H1 (cell line): ENCODE results near the gene NMD3. TPM values are rescaled to one million over a fixed set of nuclear protein-coding genes. Genes with fewer than 3 reads are reported as not detected.
A peak's percentile ranks its signal among the peaks of the same experiment; 100 is the strongest.

Experiments
- RAD21 ChIP-seq, 2 experiments: IDR thresholded peaks in 1 of 2; conservative IDR thresholded peaks in 1 of 2; 2 replicates each; pipeline ENCODE4 v1.6.1; 2011; ENCODE audit warnings: low read depth in 2 of 2, low read length in 2 of 2, improper control_type of control experiment in 1 of 2, inconsistent platforms in 1 of 2, mild to moderate bottlenecking in 1 of 2, moderate library complexity in 1 of 2
- TCF12 ChIP-seq: IDR thresholded peaks from 2 replicates; pipeline ENCODE4 v1.6.1; 2011; ENCODE audit warnings: low read depth, mild to moderate bottlenecking, low read length
- polyA plus RNA-seq, 7 experiments: library from polyadenylated mRNA; depleted of rRNA in 3 of 7; stranded (reverse) in 5 of 7; unstranded in 2 of 7; fragments of >200 nt in 5 of 7; fragments of 200-250 nt in 2 of 7; gene quantifications; 1 replicate in 5 of 7; 2 replicates in 1 of 7; 4 replicates in 1 of 7; pipeline versions ENCODE4 v1.2.1 to v1.2.3, GENCODE V29; 2011 to 2013; ENCODE audit warnings: missing spikeins in 2 of 7, mixed read lengths in 2 of 7
- total RNA-seq: library from RNA; stranded (reverse); fragmentation: NEBNext Ultra II Directional; extraction: Animal tissue kit (Norgen Biotek cat#: 25700); gene quantifications from 2 replicates; pipeline ENCODE4 v1.2.1, GENCODE V29; 2021
- TF ChIP-seq, protein P1 (sequence below), 3 experiments: IDR thresholded peaks; 1 replicate in 2 of 3; 2 replicates in 1 of 3; pipeline versions ENCODE4 v1.5.1 to v1.6.1; 2011; ENCODE audit warnings: low read length in 3 of 3, mild to moderate bottlenecking in 3 of 3, inconsistent platforms in 2 of 3, low read depth in 1 of 3, moderate library complexity in 1 of 3; ENCODE audit not compliant: insufficient read depth in 1 of 3; ENCODE audit errors: control extremely low read depth in 1 of 3

The NMD3 gene
- total and polyA plus RNA-seq, 2 of the 8 experiments (the other 6 are each of a cell fraction or from before 2014, with no cell fraction given), result 12.1 to 64.2 TPM

- TF ChIP-seq, protein P1, sequence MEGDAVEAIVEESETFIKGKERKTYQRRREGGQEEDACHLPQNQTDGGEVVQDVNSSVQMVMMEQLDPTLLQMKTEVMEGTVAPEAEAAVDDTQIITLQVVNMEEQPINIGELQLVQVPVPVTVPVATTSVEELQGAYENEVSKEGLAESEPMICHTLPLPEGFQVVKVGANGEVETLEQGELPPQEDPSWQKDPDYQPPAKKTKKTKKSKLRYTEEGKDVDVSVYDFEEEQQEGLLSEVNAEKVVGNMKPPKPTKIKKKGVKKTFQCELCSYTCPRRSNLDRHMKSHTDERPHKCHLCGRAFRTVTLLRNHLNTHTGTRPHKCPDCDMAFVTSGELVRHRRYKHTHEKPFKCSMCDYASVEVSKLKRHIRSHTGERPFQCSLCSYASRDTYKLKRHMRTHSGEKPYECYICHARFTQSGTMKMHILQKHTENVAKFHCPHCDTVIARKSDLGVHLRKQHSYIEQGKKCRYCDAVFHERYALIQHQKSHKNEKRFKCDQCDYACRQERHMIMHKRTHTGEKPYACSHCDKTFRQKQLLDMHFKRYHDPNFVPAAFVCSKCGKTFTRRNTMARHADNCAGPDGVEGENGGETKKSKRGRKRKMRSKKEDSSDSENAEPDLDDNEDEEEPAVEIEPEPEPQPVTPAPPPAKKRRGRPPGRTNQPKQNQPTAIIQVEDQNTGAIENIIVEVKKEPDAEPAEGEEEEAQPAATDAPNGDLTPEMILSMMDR (IDR thresholded peaks at IDR 0.05; ENCODE audit: control extremely low read depth in 1 of 3, insufficient read depth in 1 of 3, low read depth in 1 of 3, low read length in 3 of 3), result peak in 2 of 3 experiments; percentile 57 to 58; a peak in 2 of 4 replicates
- TF ChIP-seq RAD21 (IDR thresholded peaks at IDR 0.05 in 1 of 2, conservative IDR thresholded peaks at IDR 0.05 in 1 of 2; ENCODE audit: low read depth in 2 of 2, low read length in 2 of 2), result peak; percentile 59 to 68
- no peak for TF ChIP-seq TCF12
Observed at GRCh38 chr3:161274691-161275298, 53.7 kb downstream of the NMD3 start (continued).
